GM19351 (cell line): ENCODE data around the gene CHRDL1.

Source experiments
- ATAC-seq: cut with Tn5 transposase; IDR thresholded peaks from one replicate; pipeline ENCODE4 v1.9.1; 2021; ENCODE audit warnings: mild to moderate bottlenecking, moderate library complexity; ENCODE audit not compliant: unreplicated experiment

CHRDL1 gene

DNA sequence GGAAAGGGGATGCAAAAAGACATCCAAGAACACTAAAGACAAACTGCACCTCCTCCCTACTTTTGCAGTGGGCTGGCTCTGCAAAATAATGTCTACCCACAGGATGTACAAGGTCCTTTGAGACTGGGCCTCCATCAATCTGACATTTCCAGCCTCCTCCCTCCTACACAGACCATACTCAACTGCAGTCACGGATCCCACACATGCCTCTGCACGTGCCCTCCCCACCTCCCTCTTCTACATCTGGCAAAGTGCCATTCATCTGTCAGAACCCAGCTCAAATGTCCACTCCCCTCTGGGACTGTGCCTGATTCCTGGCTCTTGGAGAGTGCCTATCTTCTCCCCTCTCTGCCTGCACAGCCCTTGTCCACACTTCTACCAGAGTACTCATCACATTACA, 50.3 kb downstream of the CHRDL1 start:
- ATAC-seq: no peak

DNA sequence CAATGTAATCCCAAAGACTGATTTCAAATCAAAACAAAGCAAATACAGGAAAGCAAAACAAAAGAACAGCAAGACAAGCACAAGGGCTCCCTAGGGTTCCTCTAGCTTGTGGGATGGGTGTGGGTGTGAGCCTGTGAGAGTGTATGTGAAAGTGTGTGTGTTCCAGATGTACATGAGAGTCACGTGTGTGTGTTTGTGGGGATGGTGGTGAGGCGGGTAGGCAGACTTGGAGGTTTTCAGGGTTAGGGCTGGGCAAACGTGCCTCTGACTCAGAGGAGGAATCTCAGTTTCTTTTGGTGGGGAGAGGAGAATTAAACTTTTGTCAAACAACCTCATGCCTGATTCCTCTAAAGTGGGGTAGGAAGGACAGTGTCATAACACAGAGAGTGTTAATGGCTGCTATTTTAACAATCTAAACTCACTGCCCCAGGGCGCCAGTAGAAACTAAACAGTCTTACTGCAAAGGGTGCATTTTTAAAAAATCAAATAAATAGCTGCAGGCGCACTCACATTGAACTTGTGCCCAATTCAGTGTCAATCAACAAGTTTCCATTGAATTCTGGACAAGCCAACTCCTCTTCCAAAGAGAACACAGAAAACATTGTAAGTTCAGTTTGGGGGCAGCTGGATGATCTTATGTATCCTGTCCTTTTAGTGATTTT, 51.8 kb downstream of the CHRDL1 start:
- ATAC-seq: peak; percentile 75

DNA sequence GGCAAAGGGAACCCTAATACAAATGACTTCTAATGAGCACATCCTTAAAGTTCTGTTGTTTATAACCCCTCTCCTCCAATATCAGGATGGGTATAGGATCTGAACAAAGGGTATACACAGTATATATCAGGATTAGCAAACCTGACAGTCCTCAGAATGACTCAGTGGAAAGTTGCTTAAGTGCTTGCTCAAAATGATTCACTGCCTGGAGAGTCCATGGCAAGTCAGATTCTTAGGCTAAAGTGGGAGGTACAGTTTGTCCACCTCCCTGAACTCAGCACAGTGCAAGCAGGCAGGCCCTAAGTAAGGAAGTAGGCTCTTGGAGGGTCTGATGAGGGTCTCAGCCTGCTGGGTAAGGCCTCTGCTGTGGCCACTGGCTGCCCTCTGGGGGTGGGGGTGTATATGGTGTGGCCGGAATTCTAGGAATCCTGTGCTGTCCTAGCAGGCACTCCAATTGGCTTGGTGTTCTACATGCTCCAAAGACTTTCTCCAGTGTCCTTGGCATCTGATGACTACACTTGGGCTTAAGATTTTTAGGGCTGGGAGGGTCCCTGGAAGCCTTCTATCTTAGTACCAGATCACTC, 54.3 kb downstream of the CHRDL1 start:
- no peak for ATAC-seq

DNA sequence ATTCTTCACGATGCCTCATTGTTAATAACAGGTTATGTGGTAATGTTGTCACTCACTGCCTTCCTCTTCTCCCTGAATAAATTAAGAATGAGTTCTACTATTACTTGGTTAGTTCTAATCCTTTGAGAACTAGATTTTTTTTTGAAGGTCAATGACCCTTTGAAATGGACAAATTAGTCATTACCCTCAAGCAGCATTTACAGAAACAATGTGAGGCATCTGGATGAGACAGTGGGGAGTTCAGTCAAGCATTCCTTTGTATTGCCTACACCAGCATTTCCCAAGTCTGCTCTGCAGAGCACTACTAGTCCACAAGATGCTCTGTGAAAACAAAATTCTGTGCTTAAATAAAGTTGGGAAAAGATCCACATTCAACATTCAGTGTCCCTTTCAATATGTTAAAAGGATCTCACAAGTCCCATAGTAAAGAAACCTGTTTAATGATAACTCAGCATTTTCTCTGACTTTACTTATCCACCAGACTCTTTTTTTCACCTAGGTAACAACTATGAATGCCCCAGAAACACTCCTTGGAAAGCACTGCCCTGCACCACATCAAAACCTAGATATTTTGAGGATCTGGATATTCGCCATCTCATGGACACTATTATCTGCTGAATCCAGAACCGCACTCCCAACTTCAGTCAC, 60.6 kb downstream of the CHRDL1 start:
- no peak for ATAC-seq

DNA sequence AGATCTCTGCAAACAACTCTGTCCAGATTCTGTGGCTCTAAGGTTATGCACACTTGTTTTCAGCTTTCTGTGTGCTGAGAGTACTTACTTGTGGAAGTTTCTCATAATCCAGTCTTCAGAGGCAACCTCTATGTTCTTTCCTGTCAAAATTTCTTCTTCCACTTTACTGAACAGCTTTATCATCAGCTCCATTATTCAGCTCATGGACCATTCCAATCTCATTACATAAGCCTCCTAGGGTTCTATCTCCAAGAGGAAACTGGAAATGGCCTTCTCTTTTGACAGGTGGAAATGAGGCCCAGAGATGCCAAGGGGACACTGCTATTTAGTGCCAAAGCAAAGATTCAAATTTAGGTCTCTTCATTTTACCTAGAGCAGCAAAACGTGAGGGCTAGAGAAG, 61.3 kb downstream of the CHRDL1 start:
- no peak for ATAC-seq

DNA sequence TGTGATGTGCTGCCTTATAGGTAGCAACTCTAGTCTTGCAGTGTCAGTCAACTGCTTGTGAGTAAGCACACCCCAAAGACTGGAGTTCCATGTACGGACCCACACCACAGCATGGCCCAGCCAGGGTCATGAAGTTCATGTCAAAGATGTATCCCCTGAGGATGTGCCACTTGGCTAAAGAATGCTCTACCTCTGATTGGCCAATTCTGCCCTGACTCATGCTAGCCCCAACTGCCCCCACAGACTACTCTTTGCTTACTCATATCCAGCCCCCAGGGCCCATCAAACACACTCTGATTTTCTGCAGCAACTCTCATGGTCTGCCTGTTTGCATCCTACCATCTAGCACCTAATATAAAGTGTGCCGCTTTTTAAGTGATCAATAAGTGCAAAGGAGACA, 62.5 kb downstream of the CHRDL1 start:
- no peak for ATAC-seq

DNA sequence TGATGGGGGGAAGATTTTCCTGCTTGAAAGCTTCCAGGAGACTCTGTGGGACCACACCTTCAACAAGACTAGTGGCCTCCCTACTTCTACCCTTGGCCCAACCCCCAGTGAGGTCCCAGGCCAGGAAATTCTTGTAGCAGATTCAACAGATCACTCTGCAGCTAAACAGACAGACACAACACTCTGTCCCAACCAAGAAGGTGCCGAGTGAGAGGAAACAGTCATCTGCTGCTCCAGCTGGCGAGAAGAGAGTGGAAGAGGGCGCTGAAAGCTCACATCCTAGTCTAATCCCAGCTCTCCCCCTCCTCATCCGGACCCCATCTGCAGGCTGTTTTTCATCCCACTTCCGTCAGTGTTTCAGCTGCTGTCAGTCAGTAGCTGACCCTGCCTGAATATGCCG, 63.4 kb downstream of the CHRDL1 start:
- no peak for ATAC-seq

DNA sequence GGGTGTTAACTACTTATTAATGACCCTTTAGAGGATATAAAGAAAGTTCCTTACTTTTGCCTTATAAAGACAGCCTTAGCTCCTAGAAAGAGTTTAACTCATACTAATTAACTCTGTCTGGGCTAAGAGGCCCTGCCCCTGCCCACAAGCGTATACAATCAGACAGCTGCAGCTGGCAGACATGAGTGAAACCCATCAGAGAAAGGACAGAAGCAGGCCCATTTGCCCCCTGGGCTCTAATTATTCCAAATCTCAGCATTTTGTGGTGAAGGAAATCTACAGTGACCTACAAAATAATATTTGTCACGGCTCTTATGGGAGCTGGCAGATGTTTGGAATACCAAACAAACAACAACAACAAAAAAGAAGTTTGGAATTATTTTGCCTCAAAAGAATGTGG, 71.8 kb downstream of the CHRDL1 start:
- no peak for ATAC-seq

DNA sequence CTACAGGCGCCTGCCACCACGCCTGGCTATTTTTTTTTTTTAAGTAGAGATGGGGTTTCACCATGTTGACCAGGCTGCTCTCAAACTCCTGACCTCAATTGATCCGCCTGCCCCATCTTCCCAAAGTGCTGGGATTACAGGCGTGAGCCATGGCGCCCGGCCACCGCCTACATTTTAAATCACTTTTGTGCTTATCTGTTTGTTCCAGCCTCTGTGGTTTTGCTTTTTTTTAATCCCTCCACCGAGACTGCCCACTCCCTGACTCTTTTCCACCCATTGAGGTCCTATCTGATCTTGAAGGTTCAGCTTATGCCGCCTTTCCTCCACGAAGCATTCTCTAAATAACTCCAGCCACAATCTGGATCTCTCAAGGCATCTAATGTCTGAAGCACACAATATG, 73.5 kb downstream of the CHRDL1 start:
- ATAC-seq: no peak

DNA sequence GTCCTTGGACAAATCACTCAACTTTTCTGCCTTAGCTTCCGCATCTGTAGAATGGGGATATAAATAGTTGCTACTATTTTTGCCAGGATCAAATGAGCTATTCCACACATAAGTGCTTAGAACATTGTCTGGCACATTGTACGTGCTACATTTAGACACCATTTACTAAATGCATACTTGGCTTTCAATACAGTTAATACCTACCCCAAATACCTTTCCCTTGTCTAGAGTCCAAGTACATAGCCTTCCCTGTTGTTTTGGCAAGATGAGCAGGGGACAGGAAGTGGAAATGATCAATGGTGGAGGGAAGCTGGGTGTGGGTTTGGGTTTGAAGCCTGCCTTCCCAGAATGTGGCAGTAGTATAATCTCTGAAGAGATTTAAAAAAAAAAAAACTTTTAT, 82.0 kb downstream of the CHRDL1 start:
- ATAC-seq: no peak

DNA sequence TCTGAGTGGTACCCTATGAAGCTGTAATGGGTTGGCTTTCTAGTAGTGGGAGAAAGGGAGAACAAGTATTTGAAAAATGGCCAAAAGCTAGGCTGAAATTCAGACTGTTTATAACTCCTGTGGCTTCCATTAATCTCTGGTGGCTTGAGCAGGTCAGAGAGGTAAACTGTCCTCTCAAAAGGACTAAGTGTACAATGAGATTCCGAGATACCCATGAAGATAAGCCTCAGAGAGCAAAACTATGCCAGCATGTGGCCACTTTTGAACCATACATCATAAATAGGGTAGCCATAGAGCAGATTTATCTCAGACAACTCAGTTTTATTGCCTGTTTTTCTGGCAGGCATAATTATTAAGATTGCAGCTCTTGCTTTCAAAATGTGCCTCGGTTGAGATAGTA, 89.2 kb downstream of the CHRDL1 start:
- ATAC-seq: no peak

DNA sequence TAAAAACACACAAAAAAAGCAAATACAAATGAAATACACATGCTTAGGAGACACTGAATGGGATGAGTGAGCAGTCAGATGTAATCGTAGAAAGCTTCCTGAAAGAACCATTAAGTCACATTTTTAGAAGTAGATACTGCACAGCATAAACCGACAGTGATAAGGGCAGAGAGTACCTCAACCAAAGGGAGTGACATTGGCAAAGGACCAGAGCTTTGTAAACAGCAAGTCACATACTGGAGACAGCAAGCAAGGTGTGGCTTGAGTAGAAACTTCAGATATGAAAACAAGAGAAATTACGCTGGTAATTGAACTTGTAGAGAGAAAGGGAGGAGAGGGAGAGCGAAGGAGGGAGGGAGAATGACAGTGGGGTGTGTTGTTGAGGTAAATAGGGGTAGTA, 92.0 kb downstream of the CHRDL1 start:
- ATAC-seq: no peak

DNA sequence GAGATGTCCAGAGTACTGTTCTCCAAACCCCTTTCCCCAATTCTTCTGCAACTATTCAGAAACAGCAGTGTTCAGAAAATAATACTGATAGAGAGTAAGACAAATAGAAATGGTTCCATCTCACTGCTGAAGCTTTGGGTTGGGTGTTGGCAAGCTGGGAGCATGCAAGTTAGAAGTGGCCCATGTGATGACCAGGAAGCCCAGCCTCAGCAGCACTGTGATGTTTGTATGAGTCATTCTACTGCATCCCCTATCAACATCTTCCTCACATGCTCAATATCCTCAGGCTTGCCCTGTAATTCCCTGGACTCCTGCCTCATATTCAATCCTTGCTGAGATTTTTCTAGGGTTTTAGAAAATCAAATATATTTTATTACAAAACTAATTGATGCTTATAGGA, 96.5 kb downstream of the CHRDL1 start:
- peak; percentile 37 for ATAC-seq

DNA sequence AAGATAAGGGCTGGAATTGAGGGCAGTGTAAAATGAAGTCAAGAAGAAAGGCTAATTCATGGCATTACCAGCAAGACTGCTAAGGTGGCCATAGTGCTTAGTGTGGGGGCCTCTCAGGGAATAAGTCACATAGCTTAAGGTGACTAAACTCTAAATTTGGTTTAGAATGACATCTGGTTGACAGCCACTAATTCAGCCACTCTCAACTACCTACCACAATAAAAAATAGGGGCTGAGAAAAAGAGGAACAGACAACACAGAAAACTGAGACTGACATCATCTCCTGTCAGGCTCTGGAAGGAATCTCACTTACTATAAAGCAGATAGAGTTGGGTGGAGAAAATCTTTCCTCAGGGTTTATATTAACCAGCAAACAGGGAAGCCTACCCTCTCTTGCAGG, 96.9 kb downstream of the CHRDL1 start:
- peak; percentile 84 for ATAC-seq

DNA sequence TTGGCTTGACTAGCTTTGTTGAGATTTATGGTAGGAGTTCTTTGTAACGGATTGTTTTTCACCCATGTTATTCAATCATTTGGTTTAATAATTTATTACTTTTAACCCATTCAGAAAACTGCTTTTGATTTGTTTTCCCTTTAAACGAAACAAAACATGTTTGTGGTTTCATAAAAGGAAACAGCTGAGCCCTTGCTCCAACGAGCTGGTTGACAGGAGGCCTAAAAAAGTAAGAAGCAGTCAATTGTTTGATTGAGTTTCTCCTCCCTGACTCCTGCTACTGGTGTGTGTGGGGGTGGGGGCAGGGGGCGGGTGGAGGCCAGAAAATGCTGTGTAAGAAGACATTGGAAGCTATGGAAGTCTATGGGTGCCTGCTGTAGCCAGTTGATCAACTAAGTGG, 102.8 kb downstream of the CHRDL1 start:
- no peak for ATAC-seq

DNA sequence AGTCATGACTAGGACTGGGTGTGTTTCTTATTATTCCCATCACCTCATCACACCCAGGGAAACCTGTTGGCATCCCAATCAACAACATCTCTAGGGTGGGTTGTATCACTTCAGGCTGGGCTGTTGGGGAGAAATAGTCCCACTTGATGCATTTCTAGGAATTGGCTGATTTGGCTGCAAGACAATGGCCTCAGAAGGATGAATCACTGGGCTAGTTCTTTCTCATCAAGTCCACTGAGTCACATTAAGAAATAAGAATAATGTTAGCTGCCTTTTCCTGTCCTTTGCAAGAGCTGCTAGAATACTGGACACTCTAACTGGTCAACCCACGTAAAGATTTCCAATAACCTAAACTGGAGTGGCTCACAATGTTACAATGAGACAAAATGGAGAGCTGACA, 104.2 kb downstream of the CHRDL1 start:
- no peak for ATAC-seq

DNA sequence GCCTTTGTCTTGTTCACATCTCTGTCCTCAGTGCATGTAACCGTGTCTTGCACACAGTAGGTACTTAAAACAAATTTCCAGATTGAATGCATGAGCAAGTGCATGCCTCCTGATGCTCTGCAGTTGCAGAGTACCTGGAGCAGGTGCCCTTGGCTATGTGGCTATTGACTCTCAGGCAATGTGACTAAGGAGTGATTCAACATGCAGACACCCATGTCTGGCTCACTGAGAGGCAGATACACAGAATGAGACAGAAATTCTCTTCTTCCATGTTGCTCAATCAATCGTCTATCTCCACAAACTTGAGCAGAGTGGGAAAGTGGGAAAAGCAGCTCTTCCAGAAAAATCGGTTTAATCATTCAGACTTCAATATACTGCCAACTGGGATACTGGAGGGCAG, 111.0 kb downstream of the CHRDL1 start:
- ATAC-seq: no peak

DNA sequence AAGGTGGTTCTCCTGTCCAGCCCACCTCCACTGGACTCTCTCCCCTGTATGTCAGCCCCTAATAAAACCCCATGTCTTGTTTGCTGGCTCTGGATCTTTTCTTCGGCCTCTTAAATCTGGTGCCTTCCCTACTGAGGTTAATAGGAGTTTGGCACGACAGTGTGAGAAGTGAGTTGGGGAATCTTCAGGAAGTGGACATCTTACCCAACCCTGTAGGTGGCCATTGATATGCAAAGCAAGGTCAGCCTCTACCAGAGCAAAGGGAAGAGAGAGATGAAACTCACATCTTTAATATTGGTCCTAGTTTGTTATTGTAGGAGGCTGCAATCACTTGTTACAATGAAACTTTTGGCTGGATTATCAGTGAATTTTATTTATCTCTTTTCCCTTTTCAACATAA, 111.7 kb downstream of the CHRDL1 start:
- ATAC-seq: no peak

DNA sequence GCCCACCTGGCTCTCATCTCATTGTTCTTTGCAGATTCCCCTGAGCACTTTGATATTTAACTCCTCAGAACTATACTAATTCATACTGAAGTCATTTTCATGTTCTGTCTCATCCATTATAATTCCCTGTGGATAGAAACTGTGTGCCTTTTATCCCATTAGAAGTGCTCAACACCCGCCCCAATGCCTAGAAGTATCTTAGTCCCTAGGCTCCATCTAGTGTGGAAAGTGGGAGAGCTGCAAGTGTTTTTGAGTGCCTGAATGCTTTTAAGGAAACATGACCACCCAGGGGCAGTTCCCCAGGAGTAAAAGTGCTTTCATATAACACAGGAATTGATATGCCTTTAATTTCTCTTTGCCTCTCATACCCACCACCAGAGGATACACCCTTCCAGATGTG, 117.0 kb downstream of the CHRDL1 start:
- ATAC-seq: no peak

DNA sequence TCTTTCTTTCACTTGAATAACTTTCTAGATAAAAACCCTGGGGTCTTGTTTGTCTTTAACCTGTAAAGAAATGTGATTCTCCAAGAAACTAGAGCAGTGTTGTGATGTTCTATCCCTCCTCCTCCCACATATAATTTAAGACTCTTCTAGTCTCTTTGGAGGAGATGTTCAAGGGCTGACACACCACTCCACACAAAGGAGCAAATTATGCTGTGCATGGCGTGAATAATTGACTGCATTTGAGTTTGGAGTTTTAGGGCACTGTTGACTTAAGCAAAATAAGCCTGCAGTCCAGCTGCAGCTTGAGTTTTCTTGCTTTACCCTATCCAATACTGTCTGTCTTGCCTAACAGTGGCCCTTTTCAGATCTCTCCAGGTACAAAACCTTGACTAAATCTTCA, 119.7 kb downstream of the CHRDL1 start:
- no peak for ATAC-seq

DNA sequence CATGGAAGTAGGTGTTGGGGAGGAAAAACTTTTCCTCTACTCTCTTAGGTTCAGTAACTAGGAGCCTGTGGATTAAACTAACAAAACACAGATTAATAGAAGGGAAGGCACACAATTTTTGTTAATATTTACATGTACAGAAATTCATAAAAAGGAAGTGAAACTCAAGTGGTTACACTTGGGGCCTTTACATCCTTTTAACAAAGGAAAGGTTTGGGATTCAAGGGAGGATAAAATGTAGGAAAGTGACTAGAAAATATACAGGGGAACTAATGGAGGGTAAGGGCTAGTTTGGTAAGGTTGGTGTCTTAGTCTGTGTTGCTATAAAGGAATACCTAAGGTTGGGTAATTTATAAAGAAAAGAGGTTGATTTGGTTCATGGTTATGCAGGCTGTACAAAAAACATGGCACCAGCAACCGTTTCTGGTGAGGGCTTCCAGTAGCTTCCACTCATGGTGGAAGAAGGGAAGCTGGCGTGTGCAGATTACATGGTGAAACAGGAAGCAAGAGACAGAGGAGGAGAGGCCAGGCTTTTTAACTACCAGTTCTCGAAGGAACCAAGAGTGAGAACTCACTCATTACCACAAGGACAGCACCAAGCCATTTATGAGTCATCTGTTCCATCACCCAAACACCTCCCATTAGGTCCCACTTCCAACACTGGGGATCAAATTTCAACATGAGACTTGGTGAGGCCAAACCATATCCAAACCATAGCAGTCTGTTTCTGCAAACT, 124.4 kb downstream of the CHRDL1 start:
- peak; percentile 95 for ATAC-seq

DNA sequence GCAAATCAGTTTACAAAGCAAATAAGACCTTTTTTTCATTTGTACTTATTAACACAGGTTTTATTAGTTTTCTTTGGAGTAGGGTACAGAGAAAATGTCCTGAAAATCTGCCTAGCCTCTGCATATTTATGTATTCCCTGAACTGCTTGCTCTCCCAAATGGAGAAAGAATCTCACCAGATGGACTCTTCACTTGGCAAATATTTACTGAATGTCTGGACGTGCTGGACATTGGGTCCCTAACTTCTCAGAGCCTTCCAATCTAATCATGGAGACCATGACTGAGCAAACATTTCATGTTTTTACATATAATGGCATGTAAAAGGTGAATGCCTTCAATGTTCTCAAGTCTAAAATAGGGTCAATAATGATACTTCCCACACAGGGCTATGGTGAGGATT, 126.0 kb downstream of the CHRDL1 start:
- ATAC-seq: no peak
